ENCODE measurements around the gene STOML2. TPM values are rescaled to one million over a fixed set of nuclear protein-coding genes. Genes with fewer than 3 reads are reported as not detected.

The STOML2 gene
- total RNA-seq, 1 experiment from 2014 or later, result 175 TPM

DNA sequence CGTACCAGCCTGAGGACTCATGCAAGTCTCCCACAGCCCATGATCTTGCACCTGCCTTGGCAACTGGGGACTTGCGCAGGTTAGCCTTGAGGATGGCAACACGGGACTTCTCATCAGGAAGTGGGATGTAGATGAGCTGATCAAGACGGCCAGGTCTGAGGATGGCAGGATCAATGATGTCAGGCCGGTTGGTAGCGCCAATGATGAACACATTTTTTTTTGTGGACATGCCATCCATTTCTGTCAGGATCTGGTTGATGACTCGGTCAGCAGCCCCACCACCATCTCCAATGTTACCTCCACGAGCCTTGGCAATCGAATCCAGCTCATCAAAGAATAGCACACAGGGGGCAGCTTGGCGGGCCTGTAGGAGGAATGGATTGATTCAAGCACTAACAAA lies 43.5 kb downstream of the STOML2 start:
- Histone ChIP-seq H3K36me3 (ENCODE audit: low read depth, low read length) (peaks cover 90% of the 10 kb centered on the region), H3K4me1 (ENCODE audit: insufficient read depth, low read length) (no peaks in the 10 kb centered on the region), H3K27me3 (ENCODE audit: low read length) (no peaks in the 10 kb centered on the region), H3K27ac (ENCODE audit: low read length) (no peak overlapping the region), H3K79me2 (ENCODE audit: low read length) (0 out of 2 replicates have a peak, but pooled peaks cover 6% of the 10 kb centered on the region), H3K9ac (ENCODE audit: low read length) (no peak overlapping the region), H3F3A (ENCODE audit: low read length, unreplicated experiment) (no peaks in the 10 kb centered on the region), H2AFZ (ENCODE audit: low read length) (no peak overlapping the region), H4K20me1 (ENCODE audit: low read length) (peaks cover 20% of the 10 kb centered on the region; the same call in 1 of the 2 replicates), H3K9me2 (replicated peaks; ENCODE audit: low read length) (no peaks in the 10 kb centered on the region), H3K4me2 (ENCODE audit: low read length) (no peak overlapping the region), H3K4me3 (ENCODE audit: low read length) (no peak overlapping the region), H3K9me3 (ENCODE audit: low read length) (no peaks in the 10 kb centered on the region)
- no peak for TF ChIP-seq CTCF (conservative IDR thresholded peaks at IDR 0.05; ENCODE audit: low read depth, low read length)
- TF ChIP-seq EZH2phosphoT487 (IDR thresholded peaks at IDR 0.05; ENCODE audit: borderline replicate concordance, low read length), result no peak
- no peak for TF ChIP-seq EZH2 (IDR thresholded peaks at IDR 0.05; ENCODE audit: low read length, unreplicated experiment)
- no TSS peak for BruUV-seq (replicated peaks)
- ChIA-PET CTCF (no interaction called here), POLR2A (ENCODE audit: unreplicated experiment) (no interaction called here)
- intact Hi-C loops (cut with micrococcal nuclease), result no loop called here
- DNase-seq (no peak), ATAC-seq (no peak)

DNA sequence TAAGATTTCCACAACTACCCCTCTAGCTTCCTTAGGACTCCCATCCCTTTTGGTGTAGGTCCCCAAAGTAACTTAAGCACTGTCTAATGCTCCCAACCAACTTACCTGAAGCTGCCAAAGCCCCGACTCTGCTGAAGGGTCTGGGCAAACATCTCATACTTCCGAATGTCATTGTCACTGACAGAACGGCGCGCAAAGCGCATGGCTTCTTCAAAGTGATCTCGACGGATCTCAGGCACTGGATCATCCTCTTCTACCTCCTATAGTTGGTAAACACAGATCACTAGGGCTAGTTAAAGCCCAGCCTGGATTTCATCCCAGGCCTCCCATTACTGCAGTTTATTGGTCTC lies 45.7 kb downstream of the STOML2 start:
- no peaks in the 10 kb centered on the region for H3K79me2 ChIP-seq (ENCODE audit: low read length)
- H3K27me3 ChIP-seq (ENCODE audit: low read length), result no peaks in the 10 kb centered on the region
- TF ChIP-seq CTCF (conservative IDR thresholded peaks at IDR 0.05; ENCODE audit: low read depth, low read length) (no peak), EZH2phosphoT487 (IDR thresholded peaks at IDR 0.05; ENCODE audit: borderline replicate concordance, low read length) (no peak), EZH2 (IDR thresholded peaks at IDR 0.05; ENCODE audit: low read length, unreplicated experiment) (no peak)
- intact Hi-C loops (cut with micrococcal nuclease), result no loop called here
- H3K9ac ChIP-seq (ENCODE audit: low read length), result no peak overlapping the region
- peaks cover 68% of the 10 kb centered on the region for H3K36me3 ChIP-seq (ENCODE audit: low read depth, low read length)
- no peak overlapping the region for H3K4me3 ChIP-seq (ENCODE audit: low read length)
- H3K9me3 ChIP-seq (ENCODE audit: low read length), result no peaks in the 10 kb centered on the region
- H3K4me1 ChIP-seq (ENCODE audit: insufficient read depth, low read length), result no peaks in the 10 kb centered on the region
- H3K9me2 ChIP-seq (replicated peaks; ENCODE audit: low read length), result no peaks in the 10 kb centered on the region
- BruUV-seq (replicated peaks), result no TSS peak
- ATAC-seq (no peak), DNase-seq (no peak)
- ChIA-PET CTCF (no interaction called here), POLR2A (ENCODE audit: unreplicated experiment) (no interaction called here)
- H2AFZ ChIP-seq (ENCODE audit: low read length), result no peak overlapping the region
- H3F3A ChIP-seq (ENCODE audit: low read length, unreplicated experiment), result no peaks in the 10 kb centered on the region
- H4K20me1 ChIP-seq (ENCODE audit: low read length), result peaks cover 7% of the 10 kb centered on the region; the same call in 1 of the 2 replicates
- no peak overlapping the region for H3K27ac ChIP-seq (ENCODE audit: low read length)
- no peak overlapping the region for H3K4me2 ChIP-seq (ENCODE audit: low read length)

- ChIA-PET POLR2A (ENCODE audit: unreplicated experiment) (no interaction called here), CTCF (no interaction called here)
- H3K36me3 ChIP-seq (ENCODE audit: low read depth, low read length), result peaks cover 62% of the 10 kb centered on the region
Measured at GRCh38 chr9:35056571-35057270, 46.2 kb downstream of the STOML2 start.

More at GRCh38 chr9:35056571-35057270, 46.2 kb downstream of the STOML2 start:
- H3F3A ChIP-seq (ENCODE audit: low read length, unreplicated experiment), result no peaks in the 10 kb centered on the region
- H3K4me3 ChIP-seq (ENCODE audit: low read length), result no peak overlapping the region
- no peaks in the 10 kb centered on the region for H3K9me2 ChIP-seq (replicated peaks; ENCODE audit: low read length)
- no peak for DNase-seq
- no peaks in the 10 kb centered on the region for H3K79me2 ChIP-seq (ENCODE audit: low read length)
- peaks cover 7% of the 10 kb centered on the region; the same call in 1 of the 2 replicates for H4K20me1 ChIP-seq (ENCODE audit: low read length)
- H3K4me2 ChIP-seq (ENCODE audit: low read length), result no peak overlapping the region
- H3K9ac ChIP-seq (ENCODE audit: low read length), result no peak overlapping the region
- no peak for TF ChIP-seq EZH2 (IDR thresholded peaks at IDR 0.05; ENCODE audit: low read length, unreplicated experiment)
- no peak for TF ChIP-seq EZH2phosphoT487 (IDR thresholded peaks at IDR 0.05; ENCODE audit: borderline replicate concordance, low read length)
- no peak for TF ChIP-seq CTCF (conservative IDR thresholded peaks at IDR 0.05; ENCODE audit: low read depth, low read length)
- TSS peak; percentile 20 for BruUV-seq (replicated peaks)
- intact Hi-C loops (cut with micrococcal nuclease), result no loop called here
- no peak overlapping the region for H3K27ac ChIP-seq (ENCODE audit: low read length)
- no peak overlapping the region for H2AFZ ChIP-seq (ENCODE audit: low read length)
- no peaks in the 10 kb centered on the region for H3K4me1 ChIP-seq (ENCODE audit: insufficient read depth, low read length)
- no peak for ATAC-seq
- no peaks in the 10 kb centered on the region for H3K27me3 ChIP-seq (ENCODE audit: low read length)
- H3K9me3 ChIP-seq (ENCODE audit: low read length), result no peaks in the 10 kb centered on the region
